RWPE2 (cell line): ENCODE measurements around the gene HDAC9.

Experiments
- ATAC-seq: fragments of 200-7000 bp; cut with Tn5 transposase; 3 replicates; pipeline ENCODE4 v1.9.1; 2021; ENCODE audit warnings: low read depth
- DNase-seq: peaks from one replicate; pipeline ENCODE4 v3.0.0-alpha.2; 2020; ENCODE audit warnings: low spot score
- H3K27ac ChIP-seq: fragments of 450-650 bp; 2 replicates; pipeline ENCODE4 v1.5.1; 2017; ENCODE audit warnings: mild to moderate bottlenecking; ENCODE audit not compliant: poor library complexity, severe bottlenecking
- H3K27me3 ChIP-seq: fragments of 250-450 bp; sonication (Bioruptor Pico); 2 replicates; pipeline ENCODE4 v1.5.1; 2021; ENCODE audit warnings: mild to moderate bottlenecking, moderate library complexity; ENCODE audit not compliant: insufficient read depth, poor library complexity, severe bottlenecking
- H3K36me3 ChIP-seq: fragments of 250-450 bp; sonication (Bioruptor Pico); 2 replicates; pipeline ENCODE4 v1.5.1; 2020; ENCODE audit warnings: low read depth, mild to moderate bottlenecking, moderate library complexity
- H3K4me1 ChIP-seq: fragments of 250-450 bp; sonication (Bioruptor Pico); 2 replicates; pipeline ENCODE4 v1.5.1; 2021; ENCODE audit warnings: mild to moderate bottlenecking, moderate library complexity; ENCODE audit not compliant: insufficient read depth, poor library complexity, severe bottlenecking
- H3K4me3 ChIP-seq: fragments of 250-450 bp; sonication (Bioruptor Pico); 2 replicates; pipeline ENCODE4 v1.5.1; 2021; ENCODE audit warnings: mild to moderate bottlenecking, moderate library complexity; ENCODE audit not compliant: severe bottlenecking
- H3K9me3 ChIP-seq: fragments of 250-450 bp; sonication (Bioruptor Pico); 2 replicates; pipeline ENCODE4 v1.5.1; 2021; ENCODE audit warnings: mild to moderate bottlenecking, moderate library complexity; ENCODE audit not compliant: severe bottlenecking
- TF ChIP-seq, protein P1 (sequence below): fragments of 450-650 bp; IDR thresholded peaks from one replicate; pipeline ENCODE4 v1.5.1; 2017; ENCODE audit warnings: mild to moderate bottlenecking, moderate library complexity; ENCODE audit not compliant: poor library complexity, severe bottlenecking

HDAC9 gene

DNA sequence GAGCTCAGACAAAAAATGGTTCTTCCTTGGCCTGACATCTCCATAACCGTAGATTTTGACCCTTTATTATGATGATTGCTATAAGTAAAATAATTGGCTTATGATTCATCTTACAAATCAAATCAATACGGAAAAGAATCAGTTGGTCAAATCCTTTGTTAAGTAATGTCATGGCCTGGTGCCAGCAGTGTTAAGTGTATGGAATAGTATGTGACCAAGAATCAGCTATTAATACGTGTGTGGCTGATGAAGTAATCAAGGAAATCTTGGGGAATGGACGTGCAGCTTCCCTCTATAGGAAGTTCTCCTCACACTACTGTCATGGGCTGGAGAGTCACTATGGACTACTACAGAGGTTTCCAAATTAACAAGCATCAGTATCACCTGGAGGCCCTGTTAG is 391.3 kb downstream of the HDAC9 start:
- no peak overlapping the region for H3K4me3 ChIP-seq
- TF ChIP-seq, protein P1, sequence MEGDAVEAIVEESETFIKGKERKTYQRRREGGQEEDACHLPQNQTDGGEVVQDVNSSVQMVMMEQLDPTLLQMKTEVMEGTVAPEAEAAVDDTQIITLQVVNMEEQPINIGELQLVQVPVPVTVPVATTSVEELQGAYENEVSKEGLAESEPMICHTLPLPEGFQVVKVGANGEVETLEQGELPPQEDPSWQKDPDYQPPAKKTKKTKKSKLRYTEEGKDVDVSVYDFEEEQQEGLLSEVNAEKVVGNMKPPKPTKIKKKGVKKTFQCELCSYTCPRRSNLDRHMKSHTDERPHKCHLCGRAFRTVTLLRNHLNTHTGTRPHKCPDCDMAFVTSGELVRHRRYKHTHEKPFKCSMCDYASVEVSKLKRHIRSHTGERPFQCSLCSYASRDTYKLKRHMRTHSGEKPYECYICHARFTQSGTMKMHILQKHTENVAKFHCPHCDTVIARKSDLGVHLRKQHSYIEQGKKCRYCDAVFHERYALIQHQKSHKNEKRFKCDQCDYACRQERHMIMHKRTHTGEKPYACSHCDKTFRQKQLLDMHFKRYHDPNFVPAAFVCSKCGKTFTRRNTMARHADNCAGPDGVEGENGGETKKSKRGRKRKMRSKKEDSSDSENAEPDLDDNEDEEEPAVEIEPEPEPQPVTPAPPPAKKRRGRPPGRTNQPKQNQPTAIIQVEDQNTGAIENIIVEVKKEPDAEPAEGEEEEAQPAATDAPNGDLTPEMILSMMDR, result no peak
- no peak overlapping the region for H3K27ac ChIP-seq
- no peaks in the 10 kb centered on the region for H3K27me3 ChIP-seq
- H3K36me3 ChIP-seq, result no peaks in the 10 kb centered on the region
- DNase-seq (no peak), ATAC-seq (no peak)
- no peaks in the 10 kb centered on the region for H3K4me1 ChIP-seq
- H3K9me3 ChIP-seq, result no peaks in the 10 kb centered on the region

DNA sequence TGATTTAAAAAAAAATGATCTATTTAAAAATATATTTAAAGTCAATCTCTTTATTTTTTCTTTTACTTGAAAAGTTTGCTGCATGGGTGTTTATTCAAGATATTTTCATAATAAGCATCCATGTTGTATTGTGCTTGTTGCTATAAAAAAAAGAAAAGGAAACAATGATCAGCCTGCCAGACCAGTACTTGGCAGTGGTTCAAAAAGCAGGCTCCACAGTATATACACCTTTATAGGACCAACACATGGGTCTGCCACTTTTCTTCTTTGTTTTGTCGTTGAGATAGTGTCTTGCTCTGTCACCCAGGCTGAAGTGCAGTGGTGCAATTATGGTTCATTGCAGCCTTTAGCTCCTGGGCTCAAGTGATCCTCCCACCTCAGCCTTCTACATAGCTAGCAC is 393.9 kb downstream of the HDAC9 start:
- ATAC-seq, result no peak
- Histone ChIP-seq H3K9me3 (no peaks in the 10 kb centered on the region), H3K36me3 (no peaks in the 10 kb centered on the region), H3K4me3 (no peak overlapping the region), H3K27ac (no peak overlapping the region), H3K27me3 (no peaks in the 10 kb centered on the region), H3K4me1 (no peaks in the 10 kb centered on the region)
- no peak for DNase-seq
- TF ChIP-seq, protein P1, result no peak

DNA sequence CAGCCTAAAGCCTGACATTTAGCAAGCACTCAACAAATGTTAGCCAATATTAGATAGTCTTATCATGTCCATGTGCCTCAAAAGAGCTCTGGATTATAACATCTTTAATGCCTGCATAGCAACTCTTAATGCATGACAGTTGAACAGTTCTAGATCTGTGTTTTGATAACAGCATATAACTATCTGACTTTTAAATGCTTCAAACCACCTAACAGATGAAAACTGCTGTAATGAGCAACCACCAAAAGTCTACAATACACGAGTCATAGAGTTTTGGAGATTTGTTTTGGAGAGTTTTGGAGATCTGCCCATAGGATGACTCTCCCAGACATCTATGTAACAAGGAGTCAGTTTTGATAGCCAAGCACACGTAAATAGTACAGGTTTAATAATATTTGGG is 394.6 kb downstream of the HDAC9 start:
- H3K36me3 ChIP-seq, result no peaks in the 10 kb centered on the region
- TF ChIP-seq, protein P1, result no peak
- H3K27ac ChIP-seq, result no peak overlapping the region
- H3K4me1 ChIP-seq, result peaks cover 4% of the 10 kb centered on the region
- no peak for DNase-seq
- no peaks in the 10 kb centered on the region for H3K27me3 ChIP-seq
- H3K4me3 ChIP-seq, result no peak overlapping the region
- no peak; the same call in 2 of the 3 replicates for ATAC-seq
- H3K9me3 ChIP-seq, result no peaks in the 10 kb centered on the region

DNA sequence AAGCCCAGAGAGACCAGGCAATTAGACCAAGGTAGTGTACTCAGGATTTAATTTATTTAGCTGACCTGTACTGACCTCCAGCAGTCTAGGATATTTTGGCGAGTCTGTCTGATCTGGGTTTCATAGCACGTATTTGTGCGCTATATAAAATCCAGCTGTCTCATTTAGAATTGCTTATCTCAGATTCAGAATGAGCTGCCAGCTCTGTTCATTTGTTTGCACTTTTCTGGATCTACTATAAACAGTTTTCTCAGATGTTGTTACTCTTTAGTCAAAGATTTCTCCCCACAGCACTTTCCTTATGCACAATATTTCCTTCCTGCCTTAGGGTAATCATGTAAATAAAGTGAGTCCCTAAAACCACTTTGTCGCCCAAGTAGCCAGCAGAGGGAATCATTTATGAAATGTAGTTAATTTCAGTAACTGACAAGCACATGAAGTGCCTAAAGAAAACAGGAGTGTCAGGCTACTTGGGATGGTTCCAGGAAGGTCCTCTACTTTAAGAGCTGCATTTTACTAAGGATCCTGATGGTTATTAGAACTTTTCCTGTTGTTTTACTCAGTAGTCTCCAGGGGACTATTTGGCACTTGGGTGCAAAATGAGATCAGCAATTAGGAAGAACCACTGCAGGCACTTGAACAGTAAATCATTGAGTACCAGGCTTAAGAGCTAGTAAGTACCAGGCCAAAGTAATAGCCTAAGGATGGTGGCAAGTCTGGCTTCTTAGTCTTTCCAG is 395.5 kb downstream of the HDAC9 start:
- no peak overlapping the region for H3K4me3 ChIP-seq

DNA sequence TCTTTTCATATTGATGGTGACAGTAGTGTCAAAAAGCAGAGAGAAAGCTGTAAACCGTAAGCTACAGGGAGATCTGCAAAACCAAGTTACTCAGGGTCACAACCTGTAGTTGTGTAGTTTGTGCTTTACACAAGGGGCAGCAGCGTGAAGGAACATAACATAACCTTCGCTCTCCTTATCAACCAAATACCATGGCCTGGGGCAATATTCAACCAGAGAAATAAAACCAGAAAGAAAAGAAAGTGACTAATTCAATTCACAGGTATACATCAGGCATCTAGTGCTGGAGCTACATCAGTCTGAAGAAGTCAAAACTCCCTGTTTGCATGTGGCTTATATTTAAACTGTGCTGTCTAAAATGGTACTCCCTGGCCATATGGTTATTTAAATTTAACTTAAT is 397.6 kb downstream of the HDAC9 start:
- no peaks in the 10 kb centered on the region for H3K27me3 ChIP-seq
- no peak overlapping the region for H3K27ac ChIP-seq
- TF ChIP-seq, protein P1, result no peak
- no peak overlapping the region for H3K4me3 ChIP-seq
- ATAC-seq, result no peak; the same call in 2 of the 3 replicates
- H3K4me1 ChIP-seq, result peaks cover 22% of the 10 kb centered on the region
- no peaks in the 10 kb centered on the region for H3K36me3 ChIP-seq
- no peak for DNase-seq
- H3K9me3 ChIP-seq, result no peaks in the 10 kb centered on the region

More for the DNA sequence above, 395.5 kb downstream of the HDAC9 start:
- no peak for ATAC-seq
- Histone ChIP-seq H3K9me3 (no peaks in the 10 kb centered on the region), H3K36me3 (no peaks in the 10 kb centered on the region), H3K27ac (no peak overlapping the region), H3K27me3 (no peaks in the 10 kb centered on the region), H3K4me1 (peaks cover 12% of the 10 kb centered on the region)
- TF ChIP-seq, protein P1, result no peak
- no peak for DNase-seq
